ENCODE data around the gene KCNAB2.
A peak's percentile ranks its signal among the peaks of the same experiment; 100 is the strongest.

Gene KCNAB2

GRCh38 chr1:6083801-6084446, 38.2 kb downstream of the KCNAB2 start:
- peak; percentile 81 for DNase-seq

- peak; percentile 48 for DNase-seq
These were observed 39.2 kb downstream of the KCNAB2 start for GRCh38 chr1:6084781-6085495.

- no peak for DNase-seq
These were observed 40.0 kb downstream of the KCNAB2 start for GRCh38 chr1:6085666-6086065.

- no peak for DNase-seq
These were observed 40.7 kb downstream of the KCNAB2 start for GRCh38 chr1:6086358-6086757.

GRCh38 chr1:6086762-6087376, 41.2 kb downstream of the KCNAB2 start:
- no peak for DNase-seq

GRCh38 chr1:6087377-6087772, 41.7 kb downstream of the KCNAB2 start:
- DNase-seq: peak; percentile 32

GRCh38 chr1:6087958-6088357, 42.3 kb downstream of the KCNAB2 start:
- DNase-seq: no peak

GRCh38 chr1:6088956-6089355, 43.3 kb downstream of the KCNAB2 start:
- no peak for DNase-seq

- DNase-seq: no peak
These were observed 44.6 kb downstream of the KCNAB2 start for GRCh38 chr1:6090288-6090687.

GRCh38 chr1:6090996-6091822, 45.5 kb downstream of the KCNAB2 start:
- no peak for DNase-seq

- no peak for DNase-seq
These were observed 46.1 kb downstream of the KCNAB2 start for GRCh38 chr1:6091823-6092109.

- no peak for DNase-seq
These were observed 46.5 kb downstream of the KCNAB2 start for GRCh38 chr1:6092211-6092610.

GRCh38 chr1:6093071-6093470, 47.4 kb downstream of the KCNAB2 start:
- DNase-seq: no peak

GRCh38 chr1:6093611-6094010, 47.9 kb downstream of the KCNAB2 start:
- no peak for DNase-seq

GRCh38 chr1:6094246-6094645, 48.6 kb downstream of the KCNAB2 start:
- no peak for DNase-seq

- no peak for DNase-seq
These were observed 49.3 kb downstream of the KCNAB2 start for GRCh38 chr1:6094801-6095505.

- no peak for DNase-seq
These were observed 50.0 kb downstream of the KCNAB2 start for GRCh38 chr1:6095511-6096242.

- DNase-seq: no peak
These were observed 50.8 kb downstream of the KCNAB2 start for GRCh38 chr1:6096243-6097116.

- no peak for DNase-seq
These were observed 51.5 kb downstream of the KCNAB2 start for GRCh38 chr1:6097117-6097595.

GRCh38 chr1:6097824-6098223, 52.1 kb downstream of the KCNAB2 start:
- no peak for DNase-seq
